ENCODE results near the gene HIVEP3.

DNA sequence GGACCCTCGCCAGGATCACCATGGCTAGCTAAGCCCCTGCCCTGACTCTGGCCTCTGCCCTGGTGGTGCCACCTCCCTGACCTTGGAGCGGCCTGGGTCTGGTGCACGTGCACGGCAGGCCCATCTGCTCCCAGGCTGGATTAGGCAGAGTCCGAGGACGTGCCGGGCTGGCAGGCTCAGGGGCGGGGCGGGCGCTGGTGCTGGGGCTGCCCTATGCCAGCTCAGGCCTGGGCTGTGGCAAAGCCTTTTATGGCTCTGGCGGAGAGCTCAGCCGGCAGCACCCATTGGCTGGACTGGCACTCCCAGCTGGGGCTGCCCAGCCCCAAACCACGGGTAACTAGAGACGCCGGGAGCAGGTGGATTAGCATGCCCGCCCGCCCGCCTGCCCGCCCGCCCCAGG, 417.1 kb downstream of the HIVEP3 start:
- TF ChIP-seq, protein P1, sequence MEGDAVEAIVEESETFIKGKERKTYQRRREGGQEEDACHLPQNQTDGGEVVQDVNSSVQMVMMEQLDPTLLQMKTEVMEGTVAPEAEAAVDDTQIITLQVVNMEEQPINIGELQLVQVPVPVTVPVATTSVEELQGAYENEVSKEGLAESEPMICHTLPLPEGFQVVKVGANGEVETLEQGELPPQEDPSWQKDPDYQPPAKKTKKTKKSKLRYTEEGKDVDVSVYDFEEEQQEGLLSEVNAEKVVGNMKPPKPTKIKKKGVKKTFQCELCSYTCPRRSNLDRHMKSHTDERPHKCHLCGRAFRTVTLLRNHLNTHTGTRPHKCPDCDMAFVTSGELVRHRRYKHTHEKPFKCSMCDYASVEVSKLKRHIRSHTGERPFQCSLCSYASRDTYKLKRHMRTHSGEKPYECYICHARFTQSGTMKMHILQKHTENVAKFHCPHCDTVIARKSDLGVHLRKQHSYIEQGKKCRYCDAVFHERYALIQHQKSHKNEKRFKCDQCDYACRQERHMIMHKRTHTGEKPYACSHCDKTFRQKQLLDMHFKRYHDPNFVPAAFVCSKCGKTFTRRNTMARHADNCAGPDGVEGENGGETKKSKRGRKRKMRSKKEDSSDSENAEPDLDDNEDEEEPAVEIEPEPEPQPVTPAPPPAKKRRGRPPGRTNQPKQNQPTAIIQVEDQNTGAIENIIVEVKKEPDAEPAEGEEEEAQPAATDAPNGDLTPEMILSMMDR (IDR thresholded peaks at IDR 0.05) = no peak
- no peak for TF ChIP-seq POLR2A (IDR thresholded peaks at IDR 0.05)

All from body of pancreas (tissue), 4 donors.